K562 (cell line): ENCODE data around the gene SORT1. TPM values are rescaled to one million over a fixed set of nuclear protein-coding genes. Genes with fewer than 3 reads are reported as not detected.
A peak's percentile ranks its signal among the peaks of the same experiment; 100 is the strongest.

Source experiments
- BACH1 ChIP-seq: fragments of 200-800 bp; sonication (Bioruptor generic); IDR thresholded peaks from 2 replicates; pipeline ENCODE4 v1.6.1; 2016; ENCODE audit warnings: missing genetic modification characterization, missing compliant biosample characterization
- BRD4 ChIP-seq: fragments of 200-600 bp; sonication (generic); IDR thresholded peaks from 2 replicates; pipeline ENCODE4 v1.6.1; 2017; ENCODE audit warnings: inconsistent platforms
- FOSL1 ChIP-seq: fragments of 200-800 bp; sonication (Bioruptor generic); conservative IDR thresholded peaks from 2 replicates; pipeline ENCODE4 v1.6.1; 2016; ENCODE audit warnings: missing genetic modification characterization, missing compliant biosample characterization
- FOXJ2 ChIP-seq: fragments of 200-800 bp; sonication (Bioruptor generic); IDR thresholded peaks from 2 replicates; pipeline ENCODE4 v1.6.1; 2016; ENCODE audit warnings: missing genetic modification characterization, missing compliant biosample characterization
- GATA2 ChIP-seq: sonication (generic); formaldehyde crosslinking; IDR thresholded peaks from 2 replicates; pipeline ENCODE4 v1.4.0; 2020; ENCODE audit warnings: mild to moderate bottlenecking, missing genetic modification reagents
- GTF2E2 ChIP-seq: fragments of 200-800 bp; sonication (Bioruptor generic); IDR thresholded peaks from 2 replicates; pipeline ENCODE4 v1.6.1; 2016; ENCODE audit warnings: missing genetic modification characterization, missing compliant biosample characterization
- HDAC1 ChIP-seq, 2 experiments: fragments of 450-650 bp; IDR thresholded peaks; 2 replicates each; pipeline ENCODE4 v1.6.1; 2016 to 2017; ENCODE audit warnings: inconsistent platforms in 1 of 2, mild to moderate bottlenecking in 1 of 2, moderate library complexity in 1 of 2
- KDM1A ChIP-seq, 2 experiments: fragments of 450-650 bp; IDR thresholded peaks; 2 replicates each; pipeline ENCODE4 v1.6.1; 2016; ENCODE audit warnings: mild to moderate bottlenecking in 2 of 2
- MEF2A ChIP-seq: IDR thresholded peaks from 2 replicates; pipeline ENCODE4 v1.6.1; 2011; ENCODE audit warnings: low read depth, mild to moderate bottlenecking, low read length, moderate library complexity; ENCODE audit not compliant: control insufficient read depth
- MEF2D ChIP-seq: conservative IDR thresholded peaks from 2 replicates; pipeline ENCODE4 v1.6.1; 2016; ENCODE audit warnings: low read depth, missing genetic modification characterization, missing compliant biosample characterization
- MTA3 ChIP-seq: fragments of 450-650 bp; formaldehyde crosslinking; IDR thresholded peaks from 2 replicates; pipeline ENCODE4 v1.6.1; 2017; ENCODE audit warnings: mild to moderate bottlenecking, borderline replicate concordance
- MYBL2 ChIP-seq, 2 experiments: fragments of 450-650 bp in 1 of 2; sonication (generic) in 1 of 2; formaldehyde crosslinking in 1 of 2; IDR thresholded peaks; 2 replicates each; pipeline versions ENCODE4 v1.6.1 to v1.8.1; 2017 to 2022; ENCODE audit warnings: borderline replicate concordance in 1 of 2, inconsistent platforms in 1 of 2, low read depth in 1 of 2, mild to moderate bottlenecking in 1 of 2, missing genetic modification reagents in 1 of 2, moderate library complexity in 1 of 2
- NR2C1 ChIP-seq, 2 experiments: fragments of 450-650 bp; IDR thresholded peaks; 2 replicates each; pipeline ENCODE4 v1.6.1; 2017; ENCODE audit warnings: mild to moderate bottlenecking in 2 of 2, antibody characterized with exemption in 1 of 2, inconsistent platforms in 1 of 2, missing compliant biosample characterization in 1 of 2, missing genetic modification characterization in 1 of 2
- SRF ChIP-seq, 2 experiments: fragments of 250-450, 450-650 bp in 1 of 2; sonication (Bioruptor Pico) in 1 of 2; sonication (generic) in 1 of 2; formaldehyde crosslinking; IDR thresholded peaks; 2 replicates each; pipeline versions ENCODE4 v1.5.0 to v1.5.1; 2020 to 2022; ENCODE audit warnings: mild to moderate bottlenecking in 1 of 2, missing genetic modification reagents in 1 of 2
- STAT5A ChIP-seq: IDR thresholded peaks from 2 replicates; pipeline ENCODE4 v1.6.1; 2012; ENCODE audit warnings: low read length, inconsistent platforms, borderline replicate concordance
- ZEB2 ChIP-seq: fragments of 450-650 bp; IDR thresholded peaks from 2 replicates; pipeline ENCODE4 v1.6.1; 2016
- ZKSCAN1 ChIP-seq: fragments of 150-350 bp; IDR thresholded peaks from 2 replicates; pipeline ENCODE4 v1.6.1; 2016; ENCODE audit warnings: low read depth, low read length
- ZNF586 ChIP-seq: fragments of 450-650 bp; formaldehyde crosslinking; conservative IDR thresholded peaks from 2 replicates; pipeline ENCODE4 v1.4.0; 2020; ENCODE audit warnings: mild to moderate bottlenecking, moderate library complexity
- polyA plus RNA-seq, 8 experiments: library from polyadenylated mRNA; depleted of rRNA in 4 of 8; stranded (reverse) in 5 of 8; unstranded in 3 of 8; fragments of >200 nt; fragmentation: Nextera tagmentation in 2 of 8; fragmentation: Illumina TruSeq in 1 of 8; extraction: Ambion mirVana in 2 of 8; extraction: Trizol in 1 of 8; gene quantifications; 2 replicates each; pipeline versions ENCODE4 v1.2.1 to v1.2.3, GENCODE V29; 2011 to 2014; ENCODE audit warnings: inconsistent platforms in 1 of 8, missing spikeins in 1 of 8
- total RNA-seq, 7 experiments: library from RNA; depleted of rRNA in 6 of 7; stranded (reverse); fragments of >200 nt in 6 of 7; fragmentation: Illumina TruSeq in 2 of 7; extraction: Trizol in 2 of 7; gene quantifications; 2 replicates each; pipeline versions ENCODE4 v1.2.1 to v1.2.3, GENCODE V29; 2011 to 2021; ENCODE audit warnings: low replicate concordance in 1 of 7
- TF ChIP-seq, protein P1 (sequence below), 2 experiments: fragments of 450-650 bp; IDR thresholded peaks; 2 replicates each; pipeline ENCODE4 v1.6.1; 2016
- TF ChIP-seq, protein P2 (sequence below), 2 experiments: IDR thresholded peaks; 2 replicates each; pipeline ENCODE4 v1.6.1; 2011; ENCODE audit warnings: borderline replicate concordance in 1 of 2, control low read depth in 1 of 2, low read depth in 1 of 2, low read length in 1 of 2, mild to moderate bottlenecking in 1 of 2, mixed read lengths in 1 of 2, moderate library complexity in 1 of 2; ENCODE audit not compliant: insufficient read depth in 1 of 2, insufficient read length in 1 of 2, poor library complexity in 1 of 2, severe bottlenecking in 1 of 2; ENCODE audit errors: extremely low read depth in 1 of 2
- TF ChIP-seq, protein P3 (sequence below): sonication (generic); formaldehyde crosslinking; IDR thresholded peaks from 2 replicates; pipeline ENCODE4 v1.8.0; 2022; ENCODE audit warnings: mild to moderate bottlenecking, missing genetic modification reagents

SORT1 gene
- total and polyA plus RNA-seq, 9 of the 15 experiments (the other 6 are each of a cell fraction or from before 2014, with no cell fraction given): 27.4 to 112 (median 65.0) TPM

DNA sequence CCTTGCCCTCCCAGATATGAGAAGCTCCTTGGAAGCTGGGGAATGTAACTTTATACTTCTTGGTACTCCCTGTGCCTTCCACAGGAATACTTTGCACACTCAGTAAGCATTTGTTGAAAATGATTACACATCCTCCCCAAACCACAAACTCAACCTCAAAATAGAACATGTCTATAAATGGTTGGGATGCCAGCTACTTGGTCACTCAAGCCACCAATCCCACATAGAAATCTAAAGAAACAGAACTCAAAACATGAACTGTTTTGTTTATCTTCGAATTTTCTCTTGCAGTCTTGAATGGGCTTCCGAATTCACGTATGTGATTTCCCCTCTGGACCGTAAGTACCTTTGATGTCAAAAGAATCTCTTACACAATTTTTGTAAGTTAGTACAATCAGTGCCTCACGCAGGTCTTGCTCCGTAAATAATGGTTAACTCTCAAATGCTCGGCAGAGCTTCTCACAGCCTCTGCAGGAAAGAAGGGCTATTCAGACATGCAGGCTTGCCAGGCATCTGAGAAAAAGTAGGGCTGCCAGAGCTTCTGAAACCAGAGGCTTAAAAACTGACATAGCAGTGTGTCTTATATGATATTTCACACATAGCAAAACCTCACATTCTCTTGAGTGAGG is 26.9 kb downstream of the SORT1 start (continued):
- TF ChIP-seq, protein P1, sequence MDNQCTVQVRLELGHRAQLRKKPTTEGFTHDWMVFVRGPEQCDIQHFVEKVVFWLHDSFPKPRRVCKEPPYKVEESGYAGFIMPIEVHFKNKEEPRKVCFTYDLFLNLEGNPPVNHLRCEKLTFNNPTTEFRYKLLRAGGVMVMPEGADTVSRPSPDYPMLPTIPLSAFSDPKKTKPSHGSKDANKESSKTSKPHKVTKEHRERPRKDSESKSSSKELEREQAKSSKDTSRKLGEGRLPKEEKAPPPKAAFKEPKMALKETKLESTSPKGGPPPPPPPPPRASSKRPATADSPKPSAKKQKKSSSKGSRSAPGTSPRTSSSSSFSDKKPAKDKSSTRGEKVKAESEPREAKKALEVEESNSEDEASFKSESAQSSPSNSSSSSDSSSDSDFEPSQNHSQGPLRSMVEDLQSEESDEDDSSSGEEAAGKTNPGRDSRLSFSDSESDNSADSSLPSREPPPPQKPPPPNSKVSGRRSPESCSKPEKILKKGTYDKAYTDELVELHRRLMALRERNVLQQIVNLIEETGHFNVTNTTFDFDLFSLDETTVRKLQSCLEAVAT (IDR thresholded peaks at IDR 0.05): no peak
- TF ChIP-seq SRF (CRISPR knock-in tag; IDR thresholded peaks at IDR 0.05) (peak in 1 of 2 experiments; percentile 91; a peak in 2 of 4 replicates), GATA2 (CRISPR knock-in tag) (no peak), ZNF586 (CRISPR knock-in tag) (no peak), GTF2E2 (tag) (peak; percentile 62; the same call in 1 of the 2 replicates), ZKSCAN1 (no peak), STAT5A (0 out of 2 replicates have a peak, but pooled peaks have one; percentile 28), KDM1A (IDR thresholded peaks at IDR 0.05) (peak; percentile 64 to 70; a peak in 3 of 4 replicates), MTA3 (no peak), FOSL1 (tag) (peak; percentile 74), BRD4 (0 out of 2 replicates have a peak, but pooled peaks have one; percentile 28), NR2C1 (IDR thresholded peaks at IDR 0.05) (no peak), NR2C1 (tag; IDR thresholded peaks at IDR 0.05) (no peak), FOXJ2 (tag) (peak; percentile 46; the same call in 1 of the 2 replicates), MYBL2 (IDR thresholded peaks at IDR 0.05; ENCODE audit: low read depth) (no peak), MYBL2 (CRISPR knock-in tag; IDR thresholded peaks at IDR 0.05; ENCODE audit: borderline replicate concordance) (no peak), MEF2A (peak; percentile 82; the same call in 1 of the 2 replicates), HDAC1 (IDR thresholded peaks at IDR 0.05) (0 out of 4 replicates have a peak, but pooled peaks of 1 of the 2 experiments have one; percentile 17), MEF2D (tag) (peak; percentile 94), BACH1 (tag) (peak; percentile 82; the same call in 1 of the 2 replicates), ZEB2 (no peak)
- TF ChIP-seq, protein P2, sequence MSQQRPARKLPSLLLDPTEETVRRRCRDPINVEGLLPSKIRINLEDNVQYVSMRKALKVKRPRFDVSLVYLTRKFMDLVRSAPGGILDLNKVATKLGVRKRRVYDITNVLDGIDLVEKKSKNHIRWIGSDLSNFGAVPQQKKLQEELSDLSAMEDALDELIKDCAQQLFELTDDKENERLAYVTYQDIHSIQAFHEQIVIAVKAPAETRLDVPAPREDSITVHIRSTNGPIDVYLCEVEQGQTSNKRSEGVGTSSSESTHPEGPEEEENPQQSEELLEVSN (IDR thresholded peaks at IDR 0.05; ENCODE audit: borderline replicate concordance in 1 of 2, extremely low read depth in 1 of 2, insufficient read depth in 1 of 2, insufficient read length in 1 of 2, low read depth in 1 of 2, low read length in 1 of 2, poor library complexity in 1 of 2, severe bottlenecking in 1 of 2): no peak
- TF ChIP-seq, protein P3, sequence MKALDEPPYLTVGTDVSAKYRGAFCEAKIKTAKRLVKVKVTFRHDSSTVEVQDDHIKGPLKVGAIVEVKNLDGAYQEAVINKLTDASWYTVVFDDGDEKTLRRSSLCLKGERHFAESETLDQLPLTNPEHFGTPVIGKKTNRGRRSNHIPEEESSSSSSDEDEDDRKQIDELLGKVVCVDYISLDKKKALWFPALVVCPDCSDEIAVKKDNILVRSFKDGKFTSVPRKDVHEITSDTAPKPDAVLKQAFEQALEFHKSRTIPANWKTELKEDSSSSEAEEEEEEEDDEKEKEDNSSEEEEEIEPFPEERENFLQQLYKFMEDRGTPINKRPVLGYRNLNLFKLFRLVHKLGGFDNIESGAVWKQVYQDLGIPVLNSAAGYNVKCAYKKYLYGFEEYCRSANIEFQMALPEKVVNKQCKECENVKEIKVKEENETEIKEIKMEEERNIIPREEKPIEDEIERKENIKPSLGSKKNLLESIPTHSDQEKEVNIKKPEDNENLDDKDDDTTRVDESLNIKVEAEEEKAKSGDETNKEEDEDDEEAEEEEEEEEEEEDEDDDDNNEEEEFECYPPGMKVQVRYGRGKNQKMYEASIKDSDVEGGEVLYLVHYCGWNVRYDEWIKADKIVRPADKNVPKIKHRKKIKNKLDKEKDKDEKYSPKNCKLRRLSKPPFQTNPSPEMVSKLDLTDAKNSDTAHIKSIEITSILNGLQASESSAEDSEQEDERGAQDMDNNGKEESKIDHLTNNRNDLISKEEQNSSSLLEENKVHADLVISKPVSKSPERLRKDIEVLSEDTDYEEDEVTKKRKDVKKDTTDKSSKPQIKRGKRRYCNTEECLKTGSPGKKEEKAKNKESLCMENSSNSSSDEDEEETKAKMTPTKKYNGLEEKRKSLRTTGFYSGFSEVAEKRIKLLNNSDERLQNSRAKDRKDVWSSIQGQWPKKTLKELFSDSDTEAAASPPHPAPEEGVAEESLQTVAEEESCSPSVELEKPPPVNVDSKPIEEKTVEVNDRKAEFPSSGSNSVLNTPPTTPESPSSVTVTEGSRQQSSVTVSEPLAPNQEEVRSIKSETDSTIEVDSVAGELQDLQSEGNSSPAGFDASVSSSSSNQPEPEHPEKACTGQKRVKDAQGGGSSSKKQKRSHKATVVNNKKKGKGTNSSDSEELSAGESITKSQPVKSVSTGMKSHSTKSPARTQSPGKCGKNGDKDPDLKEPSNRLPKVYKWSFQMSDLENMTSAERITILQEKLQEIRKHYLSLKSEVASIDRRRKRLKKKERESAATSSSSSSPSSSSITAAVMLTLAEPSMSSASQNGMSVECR (CRISPR knock-in tag): no peak
